ENCODE results near the gene ZNF773. TPM values are rescaled to one million over a fixed set of nuclear protein-coding genes. Genes with fewer than 3 reads are reported as not detected.
A peak's percentile ranks its signal among the peaks of the same experiment; 100 is the strongest.

ZNF773 gene
- polyA plus RNA-seq, 1 of the 3 experiments (the other 2 are of a cell fraction) = 6.6 TPM

GRCh38 chr19:57552432-57552831, 52.7 kb downstream of the ZNF773 start:
- H3K79me2 ChIP-seq (ENCODE audit: insufficient read depth) = peaks cover 12% of the 10 kb centered on the region; the same call in 1 of the 2 replicates
- H2AFZ ChIP-seq (ENCODE audit: low read depth) = no peak overlapping the region
- no peaks in the 10 kb centered on the region for H4K20me1 ChIP-seq (ENCODE audit: insufficient read depth)
- H3K4me2 ChIP-seq = no peak overlapping the region
- CTCF ChIA-PET = interaction anchor here (0.9 kb wide), 1 partner anchor 26 kb away, joined by 4 read pairs; the partner anchor contains the start of gene ZNF416
- H3K9me2 ChIP-seq = no peaks in the 10 kb centered on the region
- H3K9ac ChIP-seq = no peak overlapping the region
- DNase-seq = no peak
- no peaks in the 10 kb centered on the region for H3K4me1 ChIP-seq (ENCODE audit: control insufficient read depth in 1 of 2, insufficient read depth in 2 of 2, low read depth in 1 of 2, low read length in 1 of 2)
- peaks cover 72 to 90% of the 10 kb centered on the region in 2 experiments for H3K36me3 ChIP-seq (replicated peaks in 1 of 2; ENCODE audit: control insufficient read depth in 1 of 2, insufficient read depth in 2 of 2, low read length in 1 of 2)
- WGBS (ENCODE audit: low lambda C conversion rate) = 85% methylated on average over 2 of the region's 2 CpGs
- H3K9me3 ChIP-seq = peaks cover 8% of the 10 kb centered on the region; the same call in 1 of the 2 replicates
- H3F3A ChIP-seq (replicated peaks; ENCODE audit: insufficient read depth) = no peaks in the 10 kb centered on the region
- no peaks in the 10 kb centered on the region for H3K27me3 ChIP-seq (ENCODE audit: insufficient read depth)
- H3K4me3 ChIP-seq (ENCODE audit: low read depth in 2 of 2, low read length in 1 of 2) = peak overlapping the region in 1 of 2 experiments; percentile 8; a peak in 1 of 4 replicates
- H3K27ac ChIP-seq (ENCODE audit: low read depth in 2 of 2, low read length in 1 of 2) = no peak overlapping the region
- no peak for TF ChIP-seq RXRA (IDR thresholded peaks at IDR 0.05; ENCODE audit: borderline replicate concordance, low read depth)
- POLR2A ChIA-PET = no interaction called here

GRCh38 chr19:57557659-57558058, 57.9 kb downstream of the ZNF773 start:
- H3K79me2 ChIP-seq (ENCODE audit: insufficient read depth) = peaks cover 33% of the 10 kb centered on the region
- H3F3A ChIP-seq (replicated peaks; ENCODE audit: insufficient read depth) = no peaks in the 10 kb centered on the region
- H3K27ac ChIP-seq (ENCODE audit: low read depth in 2 of 2, low read length in 1 of 2) = no peak overlapping the region
- POLR2A ChIA-PET = no interaction called here
- peaks cover 24 to 38% of the 10 kb centered on the region in 2 experiments for H3K36me3 ChIP-seq (replicated peaks in 1 of 2; ENCODE audit: control insufficient read depth in 1 of 2, insufficient read depth in 2 of 2, low read length in 1 of 2)
- peaks cover 7% of the 10 kb centered on the region; the same call in 1 of the 2 replicates for H3K9me3 ChIP-seq
- H3K4me1 ChIP-seq (ENCODE audit: control insufficient read depth in 1 of 2, insufficient read depth in 2 of 2, low read depth in 1 of 2, low read length in 1 of 2) = peaks cover 0 to 8% of the 10 kb centered on the region in 2 experiments; a peak in 2 of 4 replicates
- peak overlapping the region in 1 of 2 experiments; percentile 97; a peak in 1 of 4 replicates for H3K4me3 ChIP-seq (ENCODE audit: low read depth in 2 of 2, low read length in 1 of 2)
- no peaks in the 10 kb centered on the region for H4K20me1 ChIP-seq (ENCODE audit: insufficient read depth)
- no peak overlapping the region for H3K9ac ChIP-seq
- no peak overlapping the region for H3K4me2 ChIP-seq
- TF ChIP-seq USF2 (IDR thresholded peaks at IDR 0.05; ENCODE audit: borderline replicate concordance, low read depth, low read length) (no peak), FOXM1 (IDR thresholded peaks at IDR 0.05; ENCODE audit: low read depth) (no peak), REST (IDR thresholded peaks at IDR 0.05; ENCODE audit: low read depth, low read length) (no peak), CHD2 (IDR thresholded peaks at IDR 0.05; ENCODE audit: low read length, partially characterized antibody) (no peak), RAD21 (IDR thresholded peaks at IDR 0.05; ENCODE audit: low read length) (no peak), NFIC (IDR thresholded peaks at IDR 0.05; ENCODE audit: borderline replicate concordance) (no peak), SIN3A (IDR thresholded peaks at IDR 0.05; ENCODE audit: borderline replicate concordance, low read depth, low read length) (no peak), USF1 (IDR thresholded peaks at IDR 0.05; ENCODE audit: borderline replicate concordance, low read depth) (no peak), SMC3 (IDR thresholded peaks at IDR 0.05; ENCODE audit: low read depth, low read length) (no peak), RFX5 (IDR thresholded peaks at IDR 0.05; ENCODE audit: low read length) (no peak), RXRA (IDR thresholded peaks at IDR 0.05; ENCODE audit: borderline replicate concordance, low read depth) (no peak), TAF1 (IDR thresholded peaks at IDR 0.05; ENCODE audit: borderline replicate concordance, low read depth, low read length) (no peak), RCOR1 (IDR thresholded peaks at IDR 0.05; ENCODE audit: low read length) (no peak)
- WGBS (ENCODE audit: low lambda C conversion rate) = 84% methylated on average over 5 of the region's 5 CpGs
- CTCF ChIA-PET = no interaction called here
- no peaks in the 10 kb centered on the region for H3K27me3 ChIP-seq (ENCODE audit: insufficient read depth)
- H2AFZ ChIP-seq (ENCODE audit: low read depth) = no peak overlapping the region
- no peak for DNase-seq
- no peaks in the 10 kb centered on the region for H3K9me2 ChIP-seq

Data from SK-N-SH (cell line).